Activated T-helper 9 cell treated with anti-CD3 and anti-CD28 coated beads, Interleukin-2, amount 50 U/mL, for 16 hours (primary cell): ENCODE measurements around the gene PRAMEF5.
"Not testable (repeated sequence)": the region's sequence is repeated elsewhere in the genome, so short reads cannot be mapped to it uniquely, and the experiment has no call there.

Experiments used
- DNase-seq: peaks from one replicate; pipeline ENCODE4 v3.0.0-alpha.2; 2020; ENCODE audit warnings: low read depth

Gene PRAMEF5

GRCh38 chr1:13253898-13254297 is at the start of gene PRAMEF5:
TSS of gene PRAMEF5 (plus strand) at chr1:13254198. CDS start at chr1:13259269, 5,071 bp downstream.
- not testable (repeated sequence) for DNase-seq

DNA sequence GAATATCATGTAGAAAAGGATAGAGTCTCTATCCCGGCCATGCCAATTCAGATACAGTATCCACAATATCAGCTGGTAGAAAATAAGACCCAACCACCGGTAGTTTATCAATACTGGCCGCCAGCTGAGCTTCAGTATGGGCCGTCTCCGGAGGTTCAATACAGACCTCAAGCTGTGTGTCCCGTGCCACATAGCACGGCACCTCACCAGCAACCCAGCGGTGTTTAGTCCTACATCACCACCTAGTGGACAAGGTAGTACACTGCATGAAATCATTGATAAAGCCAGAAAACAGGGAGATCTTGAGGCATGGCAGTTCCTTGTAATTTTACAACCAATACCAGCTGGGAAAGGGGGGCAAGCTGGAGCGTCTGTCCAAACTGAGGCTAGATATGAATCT is 45.3 kb upstream of the PRAMEF5 start:
- not testable (repeated sequence) for DNase-seq

GRCh38 chr1:13216619-13217018 is 37.4 kb upstream of the PRAMEF5 start:
- not testable (repeated sequence) for DNase-seq

- not testable (repeated sequence) for DNase-seq
Measured at GRCh38 chr1:13219203-13219602, 34.8 kb upstream of the PRAMEF5 start.

DNA sequence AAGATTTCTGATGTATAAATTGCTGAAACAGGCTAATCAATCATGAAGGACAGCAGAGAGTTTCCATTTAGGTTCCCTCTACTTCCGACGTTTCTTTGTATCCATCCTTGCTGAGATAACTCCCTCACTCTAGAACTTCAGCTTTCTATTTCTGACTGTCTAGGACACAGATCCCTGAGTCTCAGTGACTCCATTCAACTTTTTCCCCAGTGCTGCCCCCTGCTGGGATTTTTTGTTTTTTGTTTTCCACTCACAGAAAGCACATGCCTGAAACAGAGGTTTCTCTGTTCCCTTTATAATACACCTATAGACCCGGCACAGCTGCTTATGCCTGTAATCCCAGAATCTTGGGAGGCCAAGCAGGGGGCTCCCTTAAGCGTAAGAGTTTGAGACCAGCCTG is 31.2 kb upstream of the PRAMEF5 start:
- not testable (repeated sequence) for DNase-seq

DNA sequence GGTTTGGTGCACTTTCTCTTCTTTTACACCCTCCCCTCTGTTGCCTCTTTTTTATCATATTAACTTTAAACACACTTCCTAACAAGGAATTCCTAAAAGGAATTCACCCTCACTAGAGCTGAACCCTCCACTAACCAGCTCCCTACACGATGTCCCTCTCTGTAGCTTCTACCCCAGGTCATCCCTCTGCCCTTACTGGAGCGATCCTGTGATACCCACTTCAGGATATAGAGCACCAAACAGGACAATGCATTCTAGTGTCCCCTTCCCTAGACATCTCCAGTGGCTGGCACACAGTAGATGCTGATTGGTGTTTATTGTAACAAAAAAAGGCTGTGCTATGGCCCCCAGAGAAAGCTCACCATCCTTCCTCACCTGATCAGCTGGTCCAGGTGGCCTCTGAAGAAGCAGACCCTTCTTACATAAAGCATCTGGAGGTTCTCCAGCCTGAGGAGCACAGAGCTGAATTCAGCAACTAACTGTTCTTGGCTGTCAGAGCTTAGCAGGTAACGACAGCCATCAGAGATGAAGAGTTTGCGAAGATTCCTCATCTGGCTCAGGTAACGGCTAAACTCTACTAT is 29.4 kb upstream of the PRAMEF5 start:
- no peak for DNase-seq

- not testable (repeated sequence) for DNase-seq
Measured at GRCh38 chr1:13225675-13226204, 28.3 kb upstream of the PRAMEF5 start, which contains the start of gene PRAMEF18. TSS of gene PRAMEF18 (minus strand) at chr1:13226154. CDS start at chr1:13226106, 48 bp downstream.

DNA sequence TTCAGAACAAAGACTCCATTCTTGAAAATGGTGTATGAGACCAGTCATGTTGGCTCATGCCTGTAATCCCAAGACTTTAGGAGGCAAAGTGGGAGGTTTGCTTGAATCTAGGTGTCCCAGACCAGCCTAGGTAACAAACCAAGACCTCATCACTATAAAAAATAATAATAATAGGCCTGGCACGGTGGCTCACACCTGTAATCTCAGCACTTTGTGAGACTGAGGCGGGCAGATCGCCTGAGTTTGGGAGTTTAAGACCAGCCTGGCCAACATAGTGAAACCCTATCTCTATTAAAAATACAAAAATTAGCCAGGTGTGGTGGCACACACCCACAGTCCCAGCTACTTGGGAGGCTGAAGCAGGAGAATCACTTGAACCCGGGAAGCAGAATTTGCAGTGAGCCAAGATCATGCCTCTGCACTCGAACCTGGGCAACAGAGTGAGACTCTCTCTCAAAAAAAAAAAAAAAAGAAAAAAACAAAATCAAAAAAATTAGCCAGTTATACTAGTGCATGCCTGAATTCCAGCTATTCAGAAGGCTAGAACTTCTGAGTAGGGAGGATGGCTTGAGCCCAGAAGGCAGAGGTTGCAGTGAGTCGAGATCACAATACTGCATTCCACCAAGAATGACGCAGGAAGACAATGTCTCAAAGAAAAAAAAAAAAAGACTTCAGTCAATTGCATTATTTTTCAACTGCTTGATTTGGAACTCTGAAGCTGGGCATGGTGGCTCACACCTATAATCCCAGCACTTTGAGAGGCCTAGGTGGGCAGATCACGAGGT is 26.5 kb upstream of the PRAMEF5 start:
- not testable (repeated sequence) for DNase-seq

- no peak for DNase-seq
Measured at GRCh38 chr1:13228343-13228781, 25.6 kb upstream of the PRAMEF5 start.

GRCh38 chr1:13230096-13230495 is 23.9 kb upstream of the PRAMEF5 start:
- not testable (repeated sequence) for DNase-seq

DNA sequence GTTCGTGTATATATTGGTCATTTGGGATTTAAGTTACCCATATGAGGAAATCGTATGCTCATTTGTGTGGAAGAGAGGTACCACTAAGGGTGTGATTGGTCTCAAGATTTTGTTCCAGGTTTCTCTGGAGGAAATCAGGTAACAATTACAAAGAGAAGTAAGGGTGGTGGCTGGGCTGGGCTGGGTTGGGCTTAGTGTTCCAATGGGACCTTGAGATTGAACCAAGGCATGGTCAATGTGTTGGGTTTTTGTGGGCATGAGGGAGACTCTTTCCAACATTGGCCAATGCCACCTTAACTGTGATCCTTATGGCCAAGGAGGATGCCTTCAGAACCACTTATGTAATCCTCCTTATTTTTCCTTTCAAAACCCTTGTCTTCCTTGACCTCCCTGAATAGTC is 23.4 kb upstream of the PRAMEF5 start:
- DNase-seq, result not testable (repeated sequence)

GRCh38 chr1:13231061-13231750 is 22.8 kb upstream of the PRAMEF5 start:
- DNase-seq, result not testable (repeated sequence)

DNA sequence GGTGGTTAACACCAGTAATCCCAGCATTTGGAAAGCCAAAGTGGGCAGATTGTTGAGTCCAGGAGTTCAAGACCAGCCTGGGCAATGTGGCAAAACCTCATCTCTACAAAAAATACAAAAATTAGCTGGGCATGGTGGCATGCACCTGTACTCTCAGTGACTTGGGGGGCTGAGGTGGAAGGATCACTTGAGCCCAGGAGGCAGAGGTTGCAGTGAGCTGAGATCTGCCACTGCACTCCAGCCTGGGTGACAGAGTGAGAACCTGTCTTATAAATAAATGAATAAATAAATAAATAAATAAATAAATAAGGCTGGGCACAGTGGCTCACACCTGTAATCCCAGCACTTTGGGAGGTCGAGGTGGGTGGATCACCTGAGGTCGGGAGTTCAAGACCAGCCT is 21.9 kb upstream of the PRAMEF5 start:
- not testable (repeated sequence) for DNase-seq

- not testable (repeated sequence) for DNase-seq
Measured at GRCh38 chr1:13234057-13234456, 19.9 kb upstream of the PRAMEF5 start.

- DNase-seq, result not testable (repeated sequence)
Measured at GRCh38 chr1:13237572-13237971, 16.4 kb upstream of the PRAMEF5 start.

- not testable (repeated sequence) for DNase-seq
Measured at GRCh38 chr1:13239633-13240032, 14.4 kb upstream of the PRAMEF5 start.

GRCh38 chr1:13243536-13244263 is 10.3 kb upstream of the PRAMEF5 start:
- not testable (repeated sequence) for DNase-seq

DNA sequence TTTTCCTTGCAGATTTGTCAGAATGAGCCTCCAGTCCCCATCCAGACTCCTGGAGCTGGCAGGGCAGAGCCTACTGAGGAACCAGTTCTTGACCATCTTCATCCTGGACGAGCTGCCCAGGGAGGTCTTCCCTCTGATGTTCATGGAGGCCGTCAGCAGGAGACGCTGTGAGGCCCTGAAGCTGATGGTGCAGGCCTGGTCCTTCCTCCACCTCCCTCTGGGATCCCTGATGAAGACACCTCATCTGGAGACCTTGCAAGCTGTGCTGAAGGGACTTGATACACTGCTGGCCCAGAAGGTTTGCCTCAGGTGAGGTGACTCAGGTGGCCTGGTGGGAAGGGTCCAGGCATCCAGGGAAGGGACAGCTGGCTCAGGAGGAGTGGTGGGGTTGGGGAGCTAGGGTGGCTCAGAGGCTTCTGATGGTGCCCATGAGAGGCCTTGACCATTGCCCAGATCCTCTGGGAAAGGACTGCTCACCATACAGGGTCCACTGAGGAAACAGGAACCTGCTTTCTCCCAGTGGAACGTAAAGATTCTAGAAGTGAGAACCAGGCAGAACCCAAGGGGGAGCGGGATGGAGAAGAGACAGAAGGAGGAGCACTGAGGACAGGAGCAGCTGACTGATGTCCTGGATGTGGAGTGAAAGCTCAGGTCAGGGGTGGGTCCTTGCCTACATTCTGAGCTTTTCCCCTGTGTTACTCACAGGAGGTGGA is 8.0 kb upstream of the PRAMEF5 start:
- DNase-seq, result not testable (repeated sequence)

GRCh38 chr1:13246554-13246871 is 7.5 kb upstream of the PRAMEF5 start:
- not testable (repeated sequence) for DNase-seq

GRCh38 chr1:13247122-13247521 is 6.9 kb upstream of the PRAMEF5 start:
- not testable (repeated sequence) for DNase-seq

DNA sequence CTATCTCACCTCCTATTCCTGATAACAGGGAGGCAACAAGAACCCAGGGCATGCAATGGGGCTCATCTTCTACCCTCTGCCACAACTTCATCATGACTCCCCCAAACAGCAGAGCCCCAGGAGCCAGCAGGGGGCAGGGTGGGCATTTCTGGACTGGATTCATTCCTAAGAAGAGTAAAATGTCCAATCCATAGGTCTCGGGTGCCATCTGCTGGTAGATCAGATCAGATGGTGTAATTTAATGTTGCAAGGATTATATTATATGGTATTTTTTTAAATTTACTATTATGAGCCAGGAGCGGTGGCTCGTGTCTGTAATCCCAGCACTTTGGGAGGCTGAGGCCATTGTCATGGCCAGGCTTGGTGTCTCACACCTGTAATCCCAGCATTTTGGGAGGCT is 11.1 kb downstream of the PRAMEF5 start:
- not testable (repeated sequence) for DNase-seq
